ENCODE measurements around the gene AKAP13.

- TF ChIP-seq CTCF (IDR thresholded peaks at IDR 0.05) (no peak), POLR2A (IDR thresholded peaks at IDR 0.05) (no peak)
These were observed 59.6 kb downstream of the AKAP13 start for GRCh38 chr15:85439996-85440395.

All from uterus (tissue), 2 donors.